NCI-H2196 (cell line): Measurements from ENCODE around the gene MAPKAPK5.
"Not testable (repeated sequence)": the region's sequence is repeated elsewhere in the genome, so short reads cannot be mapped to it uniquely, and the experiment has no call there.

Experiments
- DNase-seq: peaks from one replicate; lab custom pipeline; 2025; ENCODE audit not compliant: unreplicated experiment; lab: John Stamatoyannopoulos, UW

Gene MAPKAPK5

GRCh38 chr12:111873113-111873512 is 31.1 kb downstream of the MAPKAPK5 start:
- DNase-seq, result no peak

- DNase-seq, result no peak
Measured at GRCh38 chr12:111881716-111882115, 39.7 kb downstream of the MAPKAPK5 start.

- no peak for DNase-seq
Measured at GRCh38 chr12:111886662-111887545, 44.9 kb downstream of the MAPKAPK5 start.

- DNase-seq, result no peak
Measured at GRCh38 chr12:111887926-111888745, 46.1 kb downstream of the MAPKAPK5 start.

- DNase-seq, result no peak
Measured at GRCh38 chr12:111893287-111893686, 51.3 kb downstream of the MAPKAPK5 start.

GRCh38 chr12:111894556-111894955 is 52.5 kb downstream of the MAPKAPK5 start:
- no peak for DNase-seq

GRCh38 chr12:111901182-111901581 is 59.2 kb downstream of the MAPKAPK5 start:
- DNase-seq, result no peak

- DNase-seq, result no peak
Measured at GRCh38 chr12:111904446-111904975, 62.5 kb downstream of the MAPKAPK5 start.

- no peak for DNase-seq
Measured at GRCh38 chr12:111905502-111905901, 63.5 kb downstream of the MAPKAPK5 start.

GRCh38 chr12:111907740-111908139 is 65.7 kb downstream of the MAPKAPK5 start:
- DNase-seq, result no peak

- no peak for DNase-seq
Measured at GRCh38 chr12:111925171-111925570, 83.1 kb downstream of the MAPKAPK5 start.

- DNase-seq, result no peak
Measured at GRCh38 chr12:111926631-111927030, 84.6 kb downstream of the MAPKAPK5 start.

- DNase-seq, result no peak
Measured at GRCh38 chr12:111927346-111927745, 85.3 kb downstream of the MAPKAPK5 start.

GRCh38 chr12:111932241-111932640 is 90.2 kb downstream of the MAPKAPK5 start:
- DNase-seq, result no peak

- DNase-seq, result no peak
Measured at GRCh38 chr12:111936869-111937268, 94.8 kb downstream of the MAPKAPK5 start.

- no peak for DNase-seq
Measured at GRCh38 chr12:111937429-111937828, 95.4 kb downstream of the MAPKAPK5 start.

- peak; percentile 30 for DNase-seq
Measured at GRCh38 chr12:111942557-111942956, 100.5 kb downstream of the MAPKAPK5 start.

GRCh38 chr12:111943929-111944328 is 101.9 kb downstream of the MAPKAPK5 start:
- DNase-seq, result no peak

- DNase-seq, result not testable (repeated sequence)
Measured at GRCh38 chr12:111950961-111951676, 109.1 kb downstream of the MAPKAPK5 start.
